Activated naive CD4-positive, alpha-beta T cell treated with anti-CD3 and anti-CD28 coated beads, Interleukin-2, amount 50 U/mL, for 24 hours (primary cell): ENCODE data around the gene YARS1.
"Not testable (repeated sequence)": the region's sequence is repeated elsewhere in the genome, so short reads cannot be mapped to it uniquely, and the experiment has no call there.

Experiments used
- H3K27ac Mint-ChIP-seq: one replicate; pipeline ENCODE4 v1.8.0; 2021; ENCODE audit warnings: mild to moderate bottlenecking, mixed read lengths
- H3K27me3 Mint-ChIP-seq: one replicate; pipeline ENCODE4 v1.8.0; 2021; ENCODE audit warnings: mixed read lengths
- H3K36me3 Mint-ChIP-seq: one replicate; pipeline ENCODE4 v1.8.0; 2021; ENCODE audit warnings: mixed read lengths
- H3K4me1 Mint-ChIP-seq: one replicate; pipeline ENCODE4 v1.8.0; 2021; ENCODE audit warnings: mixed read lengths
- H3K4me3 Mint-ChIP-seq: one replicate; pipeline ENCODE4 v1.8.0; 2021; ENCODE audit warnings: mild to moderate bottlenecking, mixed read lengths
- H3K9me3 Mint-ChIP-seq: one replicate; pipeline ENCODE4 v1.8.0; 2021; ENCODE audit warnings: mixed read lengths

The YARS1 gene

DNA sequence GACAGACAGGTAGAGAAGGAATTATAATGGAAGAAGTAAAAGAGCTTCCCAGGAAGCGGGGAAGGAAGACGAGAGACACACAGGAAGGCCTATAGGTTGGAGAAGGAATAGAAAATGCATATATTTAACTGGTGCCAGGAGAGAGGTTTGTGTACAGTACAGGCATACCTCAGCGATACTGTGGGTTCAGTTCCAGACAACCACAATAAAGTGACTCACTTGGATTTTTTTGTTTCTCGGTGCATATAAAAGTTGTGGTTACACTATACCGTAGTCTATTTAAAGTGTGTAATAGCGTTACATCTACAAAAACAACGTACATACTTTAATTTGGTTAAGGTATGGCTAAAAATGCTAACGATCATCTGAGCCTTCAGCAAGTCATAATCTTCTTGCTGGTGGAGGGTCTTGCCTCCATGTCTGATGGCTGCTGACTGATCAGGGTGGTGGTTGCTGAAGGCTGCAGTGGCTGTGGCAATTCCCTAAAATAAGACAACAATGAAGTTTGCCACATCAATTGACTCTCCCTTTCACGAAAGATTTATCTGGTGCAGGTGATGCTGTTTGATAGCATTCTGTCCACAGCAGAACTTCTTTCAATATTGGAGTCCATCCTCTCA, 16.0 kb downstream of the YARS1 start:
- Mint-ChIP-seq H3K27ac (peak overlapping the region; percentile 97), H3K9me3 (peaks cover 5% of the 10 kb centered on the region), H3K4me1 (peaks cover 53% of the 10 kb centered on the region)

GRCh38 chr1:32798679-32799416, 18.3 kb downstream of the YARS1 start:
- peak overlapping the region; percentile 85 for H3K4me3 Mint-ChIP-seq
- peaks cover 28% of the 10 kb centered on the region for H3K36me3 Mint-ChIP-seq
- peak overlapping the region; percentile 99 for H3K27ac Mint-ChIP-seq
- peaks cover 54% of the 10 kb centered on the region for H3K4me1 Mint-ChIP-seq
- peaks cover 5% of the 10 kb centered on the region for H3K9me3 Mint-ChIP-seq
- H3K27me3 Mint-ChIP-seq = no peaks in the 10 kb centered on the region

More for the DNA sequence above, 16.0 kb downstream of the YARS1 start:
- no peaks in the 10 kb centered on the region for H3K27me3 Mint-ChIP-seq
- H3K4me3 Mint-ChIP-seq = peak overlapping the region; percentile 74
- H3K36me3 Mint-ChIP-seq = peaks cover 31% of the 10 kb centered on the region

DNA sequence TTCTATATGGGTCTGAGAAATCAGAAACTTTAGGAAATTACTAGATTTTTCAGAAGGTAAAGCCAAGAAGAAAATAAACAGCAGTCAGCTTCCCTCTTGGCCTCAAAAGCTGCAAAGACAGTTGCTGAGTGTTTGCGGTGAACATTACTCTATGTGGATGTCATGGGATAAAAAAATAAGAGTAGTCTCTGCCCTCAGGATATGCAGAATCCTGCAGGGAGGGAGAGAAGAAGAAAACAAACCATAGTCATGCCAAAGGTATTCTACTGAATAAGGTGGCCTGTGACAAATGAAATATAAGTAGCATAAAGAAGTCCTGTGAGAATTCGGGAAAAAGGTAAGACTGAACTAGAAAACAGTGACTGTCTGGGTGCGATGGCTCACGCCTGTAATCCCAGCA, 19.0 kb downstream of the YARS1 start:
- peaks cover 30% of the 10 kb centered on the region for H3K36me3 Mint-ChIP-seq
- peaks cover 5% of the 10 kb centered on the region for H3K9me3 Mint-ChIP-seq
- no peaks in the 10 kb centered on the region for H3K27me3 Mint-ChIP-seq
- H3K4me1 Mint-ChIP-seq = peaks cover 61% of the 10 kb centered on the region
- H3K27ac Mint-ChIP-seq = peak overlapping the region; percentile 99
- H3K4me3 Mint-ChIP-seq = peak overlapping the region; percentile 55

DNA sequence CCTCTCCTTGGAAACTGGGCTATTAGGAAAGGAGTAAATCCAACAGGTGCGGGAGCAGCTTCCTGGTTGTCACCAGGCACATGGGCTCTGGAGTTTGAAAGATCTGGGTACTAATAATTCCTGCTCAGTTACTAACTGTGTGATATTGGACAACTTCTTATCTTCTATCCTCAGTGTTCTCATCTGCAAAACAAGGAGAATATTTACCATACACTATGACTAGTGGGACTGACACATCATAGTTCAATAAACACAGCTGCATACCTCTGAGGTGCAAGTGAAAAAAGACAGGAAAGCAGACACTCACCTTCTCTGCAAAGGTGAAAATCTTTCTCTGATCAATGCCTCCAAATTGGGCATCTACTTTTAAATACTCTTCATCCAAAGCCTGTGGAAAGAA, 19.7 kb downstream of the YARS1 start:
- H3K36me3 Mint-ChIP-seq = peaks cover 32% of the 10 kb centered on the region
- peaks cover 5% of the 10 kb centered on the region for H3K9me3 Mint-ChIP-seq
- peak overlapping the region; percentile 99 for H3K27ac Mint-ChIP-seq
- H3K4me3 Mint-ChIP-seq = peak overlapping the region; percentile 47
- peaks cover 64% of the 10 kb centered on the region for H3K4me1 Mint-ChIP-seq
- no peaks in the 10 kb centered on the region for H3K27me3 Mint-ChIP-seq

GRCh38 chr1:32795763-32796162, 21.4 kb downstream of the YARS1 start:
- Mint-ChIP-seq H3K36me3 (peaks cover 31% of the 10 kb centered on the region), H3K4me1 (peaks cover 52% of the 10 kb centered on the region)
- H3K27me3 Mint-ChIP-seq, H3K27ac Mint-ChIP-seq, H3K9me3 Mint-ChIP-seq, H3K4me3 Mint-ChIP-seq: not testable (repeated sequence)

GRCh38 chr1:32791881-32792280, 25.3 kb downstream of the YARS1 start:
- H3K36me3 Mint-ChIP-seq = peaks cover 17% of the 10 kb centered on the region
- H3K4me3 Mint-ChIP-seq = no peak overlapping the region
- H3K27ac Mint-ChIP-seq = peak overlapping the region; percentile 38
- H3K9me3 Mint-ChIP-seq = no peaks in the 10 kb centered on the region
- peaks cover 17% of the 10 kb centered on the region for H3K4me1 Mint-ChIP-seq
- no peaks in the 10 kb centered on the region for H3K27me3 Mint-ChIP-seq

- not testable (repeated sequence) for H3K4me3 Mint-ChIP-seq, H3K27me3 Mint-ChIP-seq, H3K9me3 Mint-ChIP-seq, H3K27ac Mint-ChIP-seq
- H3K4me1 Mint-ChIP-seq = peaks cover 17% of the 10 kb centered on the region
- H3K36me3 Mint-ChIP-seq = peaks cover 21% of the 10 kb centered on the region
Observed at GRCh38 chr1:32789356-32789755, 27.8 kb downstream of the YARS1 start.

DNA sequence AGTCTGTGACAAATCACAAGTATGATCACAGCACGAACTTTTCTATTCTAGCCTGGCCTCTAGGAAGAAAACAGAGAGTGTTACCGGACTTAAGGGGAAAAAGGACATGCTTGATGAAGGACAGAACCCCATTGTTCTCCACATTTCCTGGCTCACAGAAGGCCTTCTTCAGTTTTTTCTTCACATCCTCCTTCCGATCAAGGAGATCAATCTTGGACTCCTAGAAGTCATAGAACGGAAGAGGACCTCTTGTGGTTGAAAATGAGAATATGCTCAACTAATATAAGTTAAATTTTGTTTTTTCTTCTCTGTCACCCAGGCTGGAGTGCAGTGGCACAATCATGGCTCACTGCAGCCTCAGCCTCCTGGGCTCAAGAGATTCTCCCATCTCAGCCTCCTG, 30.3 kb downstream of the YARS1 start:
- Mint-ChIP-seq H3K27ac (no peak overlapping the region), H3K4me1 (no peaks in the 10 kb centered on the region), H3K36me3 (peaks cover 13% of the 10 kb centered on the region)

DNA sequence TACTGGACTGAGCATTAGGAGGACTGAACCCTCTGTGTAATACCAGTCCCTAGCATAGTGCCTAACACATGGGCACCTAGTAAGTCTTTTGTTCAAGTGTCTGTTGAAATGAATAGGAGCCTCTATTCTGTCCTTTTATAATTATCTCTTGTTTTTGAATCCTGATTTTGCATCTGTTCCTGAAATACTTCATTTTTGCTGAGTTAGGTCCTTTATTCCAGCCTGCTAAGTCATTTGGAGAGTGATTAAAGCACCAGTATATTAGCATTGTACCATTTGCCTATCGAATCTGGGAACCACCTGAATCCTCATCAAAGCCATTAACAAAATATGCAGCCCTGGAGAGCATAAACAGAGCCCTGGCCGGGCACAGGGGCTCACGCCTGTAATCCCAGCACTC, 32.3 kb downstream of the YARS1 start:
- Mint-ChIP-seq H3K36me3 (peaks cover 16% of the 10 kb centered on the region), H3K27me3 (no peaks in the 10 kb centered on the region), H3K4me3 (no peak overlapping the region), H3K4me1 (no peaks in the 10 kb centered on the region), H3K9me3 (no peaks in the 10 kb centered on the region), H3K27ac (peak overlapping the region; percentile 30)

More for the DNA sequence above, 30.3 kb downstream of the YARS1 start:
- no peak overlapping the region for H3K4me3 Mint-ChIP-seq
- H3K27me3 Mint-ChIP-seq = no peaks in the 10 kb centered on the region
- no peaks in the 10 kb centered on the region for H3K9me3 Mint-ChIP-seq

GRCh38 chr1:32783851-32784250, 33.3 kb downstream of the YARS1 start:
- Mint-ChIP-seq H3K4me3 (no peak overlapping the region), H3K27me3 (no peaks in the 10 kb centered on the region), H3K4me1 (no peaks in the 10 kb centered on the region), H3K9me3 (no peaks in the 10 kb centered on the region), H3K36me3 (peaks cover 16% of the 10 kb centered on the region), H3K27ac (no peak overlapping the region)

GRCh38 chr1:32782086-32782485, 35.1 kb downstream of the YARS1 start:
- H3K4me1 Mint-ChIP-seq = no peaks in the 10 kb centered on the region
- no peaks in the 10 kb centered on the region for H3K27me3 Mint-ChIP-seq
- no peak overlapping the region for H3K4me3 Mint-ChIP-seq
- H3K27ac Mint-ChIP-seq = no peak overlapping the region
- H3K9me3 Mint-ChIP-seq = no peaks in the 10 kb centered on the region
- peaks cover 17% of the 10 kb centered on the region for H3K36me3 Mint-ChIP-seq

- H3K27ac Mint-ChIP-seq = peak overlapping the region; percentile 62
- H3K27me3 Mint-ChIP-seq = no peaks in the 10 kb centered on the region
- H3K36me3 Mint-ChIP-seq = peaks cover 15% of the 10 kb centered on the region
- no peaks in the 10 kb centered on the region for H3K9me3 Mint-ChIP-seq
- no peaks in the 10 kb centered on the region for H3K4me1 Mint-ChIP-seq
- H3K4me3 Mint-ChIP-seq = no peak overlapping the region
Observed at GRCh38 chr1:32780628-32781234, 36.4 kb downstream of the YARS1 start.

GRCh38 chr1:32780005-32780404, 37.2 kb downstream of the YARS1 start:
- Mint-ChIP-seq H3K9me3 (no peaks in the 10 kb centered on the region), H3K4me3 (no peak overlapping the region), H3K27ac (peak overlapping the region; percentile 62), H3K27me3 (no peaks in the 10 kb centered on the region), H3K36me3 (peaks cover 15% of the 10 kb centered on the region), H3K4me1 (peaks cover 3% of the 10 kb centered on the region)

DNA sequence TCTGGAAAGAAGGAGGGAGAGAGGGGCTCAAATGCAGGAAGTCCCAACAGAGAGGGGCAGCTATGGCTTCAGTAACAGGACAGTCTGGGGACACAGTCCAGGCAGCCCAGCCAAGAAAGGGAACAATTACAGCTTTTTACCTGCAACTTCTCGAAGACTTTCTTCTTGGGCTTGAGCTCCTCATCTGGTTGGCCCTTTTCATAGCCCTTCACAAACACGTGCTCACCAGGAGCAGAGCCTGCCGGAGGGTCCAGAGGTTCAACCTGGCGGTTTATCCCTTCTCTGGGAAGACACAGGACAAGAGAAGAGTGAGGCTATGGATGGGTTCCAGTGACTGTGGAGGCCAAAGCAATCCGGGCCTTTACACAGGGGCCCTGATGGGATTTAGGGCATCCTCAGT, 37.9 kb downstream of the YARS1 start:
- Mint-ChIP-seq H3K9me3 (no peaks in the 10 kb centered on the region), H3K27me3 (no peaks in the 10 kb centered on the region), H3K4me3 (no peak overlapping the region), H3K36me3 (peaks cover 12% of the 10 kb centered on the region), H3K27ac (peak overlapping the region; percentile 30), H3K4me1 (peaks cover 5% of the 10 kb centered on the region)

DNA sequence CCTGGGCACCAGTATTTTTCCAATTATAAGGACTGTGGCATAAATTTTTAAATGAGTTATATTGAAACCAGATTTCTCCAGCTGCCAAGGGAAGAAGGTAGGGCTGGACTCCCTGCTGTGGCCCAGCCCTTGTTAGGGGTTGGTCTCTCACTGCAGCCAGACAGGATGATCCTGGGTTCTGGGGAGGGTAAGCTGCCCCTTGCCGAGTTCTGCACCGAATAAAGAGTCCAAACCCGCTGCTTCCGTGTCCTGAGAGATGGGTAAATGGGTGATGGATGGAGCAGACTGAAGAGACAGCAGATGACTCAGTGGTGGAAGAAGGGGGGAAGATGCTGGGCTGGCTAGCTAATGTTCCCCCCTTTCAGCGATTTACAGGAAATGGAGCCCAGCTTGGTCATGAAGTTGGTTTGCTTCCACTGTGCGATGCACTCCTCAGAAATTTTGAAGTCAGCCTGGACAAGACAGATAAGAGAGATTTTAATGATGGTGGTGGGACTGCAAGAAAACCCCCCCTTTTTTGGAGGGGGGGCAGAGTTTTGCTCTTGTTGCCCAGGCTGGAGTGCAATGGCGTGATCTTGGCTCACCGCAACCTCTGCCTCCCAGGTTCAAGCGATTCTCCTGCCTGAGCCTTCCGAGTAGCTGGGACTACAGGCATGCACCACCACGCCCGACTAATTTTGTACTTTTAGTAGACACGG, 41.4 kb downstream of the YARS1 start:
- Mint-ChIP-seq H3K9me3 (no peaks in the 10 kb centered on the region), H3K4me1 (peaks cover 18% of the 10 kb centered on the region), H3K4me3 (no peak overlapping the region), H3K36me3 (peaks cover 19% of the 10 kb centered on the region), H3K27me3 (no peaks in the 10 kb centered on the region), H3K27ac (peak overlapping the region; percentile 55)
